Right atrium auricular region (tissue), 2 donors: ENCODE measurements around the gene MTREX. TPM values are rescaled to one million over a fixed set of nuclear protein-coding genes. Genes with fewer than 3 reads are reported as not detected.

Experiments
- DNase-seq: peaks from one replicate; pipeline ENCODE4 v3.0.0-alpha.2; 2019; ENCODE audit warnings: low spot score
- H3K27ac ChIP-seq, 2 donors: fragments of 200-600 bp; sonication (generic); 1 replicate in 1 of 2; 2 replicates in 1 of 2; pipeline ENCODE4 v1.5.1; 2016 to 2019
- H3K27me3 ChIP-seq, 2 donors: fragments of 200-600 bp; sonication (generic); one replicate each; pipeline versions ENCODE4 v1.5.1 to v1.6.0; 2017 to 2019
- H3K36me3 ChIP-seq: fragments of 200-600 bp; sonication (generic); one replicate; pipeline ENCODE4 v1.5.1; 2016
- H3K4me1 ChIP-seq, 2 donors: fragments of 200-600 bp; sonication (generic); one replicate each; pipeline versions ENCODE4 v1.5.1 to v1.6.0; 2017 to 2019
- H3K4me3 ChIP-seq, 2 donors: fragments of 200-600 bp; sonication (generic); 1 replicate in 1 of 2; 2 replicates in 1 of 2; pipeline ENCODE4 v1.5.1; 2017 to 2019; ENCODE audit warnings: mild to moderate bottlenecking in 1 of 2, moderate library complexity in 1 of 2
- H3K9me3 ChIP-seq, 2 donors: fragments of 200-600 bp; sonication (generic); one replicate each; pipeline ENCODE4 v1.5.1; 2019
- total RNA-seq, 2 donors: library from RNA; depleted of rRNA; stranded (reverse); fragments of >200 nt; gene quantifications; one replicate each; pipeline ENCODE4 v1.1.0, GENCODE V29; 2016
- TF ChIP-seq, protein P1 (sequence below), 2 donors: fragments of 200-600 bp; sonication (generic); IDR thresholded peaks; one replicate each; pipeline ENCODE4 v1.5.1; 2019; ENCODE audit warnings: antibody characterized with exemption in 2 of 2

The MTREX gene
- total RNA-seq, result 10 to 100 TPM; 56.7 to 86.0 TPM

DNA sequence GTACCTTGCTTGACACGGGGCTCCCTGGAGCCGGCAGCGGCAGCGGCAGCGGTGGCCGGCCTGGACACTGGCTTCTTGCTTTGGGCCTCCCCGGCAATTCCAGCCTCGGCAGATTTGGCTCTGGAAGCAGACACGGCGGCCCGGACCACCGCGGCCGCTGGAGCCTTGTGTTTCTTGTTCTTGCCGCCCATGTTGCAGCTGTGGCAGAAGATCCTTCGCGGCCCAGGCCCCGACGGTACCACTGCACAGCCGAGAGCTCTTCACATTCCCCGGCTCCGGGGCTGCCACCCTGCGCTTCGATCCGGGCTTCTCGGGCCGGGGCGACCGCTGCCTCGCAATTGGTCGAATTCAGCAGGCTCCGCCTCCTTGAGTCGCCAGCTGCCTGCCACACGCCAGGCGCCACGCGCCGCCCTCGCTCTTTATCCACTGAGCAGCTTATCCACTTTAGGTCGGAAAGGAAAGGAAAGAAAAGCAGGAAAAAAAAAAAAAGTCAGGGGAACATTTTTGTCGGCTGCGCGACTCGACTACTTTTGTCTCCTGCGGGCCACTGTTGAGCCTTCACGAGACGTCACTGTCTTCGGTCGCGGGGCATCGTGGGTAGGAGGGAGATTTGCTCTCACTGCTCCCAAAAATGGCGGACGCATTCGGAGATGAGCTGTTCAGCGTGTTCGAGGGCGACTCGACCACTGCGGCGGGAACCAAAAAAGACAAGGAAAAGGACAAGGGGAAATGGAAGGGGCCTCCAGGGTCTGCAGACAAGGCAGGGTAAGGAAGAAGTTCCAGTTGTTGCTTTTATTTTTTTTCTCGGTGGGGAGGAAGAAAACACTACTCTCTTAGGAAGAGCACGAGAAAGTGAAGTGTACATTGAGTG is at the start of gene MTREX, which contains the start of gene DHX29:
Gene MTREX (plus strand): TSS at position 607 of the 871 bp plus-strand sequence. CDS start 25 bp downstream, at position 632.
Gene DHX29 (minus strand): TSS at position 312 of the 871 bp plus-strand sequence. CDS start 121 bp downstream, at position 191.
- peaks cover 0 to 57% of the 10 kb centered on the region in 2 donors for H3K4me1 ChIP-seq
- H3K27me3 ChIP-seq, result no peaks in the 10 kb centered on the region
- TF ChIP-seq, protein P1, sequence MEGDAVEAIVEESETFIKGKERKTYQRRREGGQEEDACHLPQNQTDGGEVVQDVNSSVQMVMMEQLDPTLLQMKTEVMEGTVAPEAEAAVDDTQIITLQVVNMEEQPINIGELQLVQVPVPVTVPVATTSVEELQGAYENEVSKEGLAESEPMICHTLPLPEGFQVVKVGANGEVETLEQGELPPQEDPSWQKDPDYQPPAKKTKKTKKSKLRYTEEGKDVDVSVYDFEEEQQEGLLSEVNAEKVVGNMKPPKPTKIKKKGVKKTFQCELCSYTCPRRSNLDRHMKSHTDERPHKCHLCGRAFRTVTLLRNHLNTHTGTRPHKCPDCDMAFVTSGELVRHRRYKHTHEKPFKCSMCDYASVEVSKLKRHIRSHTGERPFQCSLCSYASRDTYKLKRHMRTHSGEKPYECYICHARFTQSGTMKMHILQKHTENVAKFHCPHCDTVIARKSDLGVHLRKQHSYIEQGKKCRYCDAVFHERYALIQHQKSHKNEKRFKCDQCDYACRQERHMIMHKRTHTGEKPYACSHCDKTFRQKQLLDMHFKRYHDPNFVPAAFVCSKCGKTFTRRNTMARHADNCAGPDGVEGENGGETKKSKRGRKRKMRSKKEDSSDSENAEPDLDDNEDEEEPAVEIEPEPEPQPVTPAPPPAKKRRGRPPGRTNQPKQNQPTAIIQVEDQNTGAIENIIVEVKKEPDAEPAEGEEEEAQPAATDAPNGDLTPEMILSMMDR (IDR thresholded peaks at IDR 0.05), result no peak

DNA sequence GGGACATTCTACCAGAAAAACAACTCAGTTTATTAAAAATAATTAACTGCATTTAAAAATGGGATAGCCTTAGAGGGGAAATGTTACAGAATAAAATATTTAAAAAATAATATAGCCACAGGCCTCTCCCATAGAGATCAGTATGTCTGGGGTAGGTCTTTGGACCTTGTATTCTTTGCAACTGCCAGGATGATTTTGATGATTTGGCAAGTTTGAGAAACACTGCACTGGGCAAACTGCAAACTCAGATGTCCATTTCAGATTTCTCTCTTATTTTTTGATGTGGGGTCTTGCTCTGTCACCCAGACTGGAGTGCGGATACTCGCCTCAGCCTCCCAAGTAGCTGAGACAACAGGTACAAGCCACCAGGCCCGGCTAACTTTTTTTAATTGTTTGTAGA is 49.5 kb upstream of the MTREX start:
- Histone ChIP-seq H3K27ac (no peak overlapping the region), H3K36me3 (peaks cover 67% of the 10 kb centered on the region), H3K9me3 (no peaks in the 10 kb centered on the region), H3K4me1 (no peaks in the 10 kb centered on the region), H3K27me3 (no peaks in the 10 kb centered on the region), H3K4me3 (no peak overlapping the region)
- DNase-seq, result no peak
- TF ChIP-seq, protein P1 (IDR thresholded peaks at IDR 0.05), result no peak

More for the DNA sequence above, at the start of gene MTREX, which contains the start of gene DHX29:
- peak within 1 kb of the TSS; percentile 86 to 92 for H3K4me3 ChIP-seq
- peak; percentile 93 for DNase-seq
- no peaks in the 10 kb centered on the region for H3K36me3 ChIP-seq
- no peaks in the 10 kb centered on the region for H3K9me3 ChIP-seq
- H3K27ac ChIP-seq, result peak within 1 kb of the TSS; percentile 93 to 98

DNA sequence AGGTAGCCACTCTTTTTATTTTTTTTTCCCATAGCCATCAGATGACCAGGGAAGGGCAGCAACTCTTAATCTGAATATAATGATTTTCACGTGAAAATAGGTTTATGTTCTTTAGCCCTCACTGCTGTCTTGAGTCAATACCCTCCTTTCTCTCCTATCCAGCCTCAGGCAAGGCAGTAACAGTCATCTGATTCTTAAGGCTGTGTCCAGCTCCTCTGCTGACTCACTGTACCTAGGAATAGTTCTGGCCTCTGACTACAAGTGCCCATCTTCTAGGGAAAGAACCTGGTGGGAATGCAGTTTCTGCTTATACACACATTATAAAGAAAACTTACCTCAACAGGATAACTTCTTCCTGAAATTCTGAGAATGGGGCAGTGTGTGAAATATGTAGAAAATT is 31.0 kb upstream of the MTREX start:
- H3K36me3 ChIP-seq, result peaks cover 93% of the 10 kb centered on the region
- no peaks in the 10 kb centered on the region for H3K4me1 ChIP-seq
- no peak overlapping the region for H3K27ac ChIP-seq
- H3K27me3 ChIP-seq, result no peaks in the 10 kb centered on the region
- H3K4me3 ChIP-seq, result no peak overlapping the region
- no peaks in the 10 kb centered on the region for H3K9me3 ChIP-seq
- TF ChIP-seq, protein P1 (IDR thresholded peaks at IDR 0.05), result no peak
- no peak for DNase-seq

DNA sequence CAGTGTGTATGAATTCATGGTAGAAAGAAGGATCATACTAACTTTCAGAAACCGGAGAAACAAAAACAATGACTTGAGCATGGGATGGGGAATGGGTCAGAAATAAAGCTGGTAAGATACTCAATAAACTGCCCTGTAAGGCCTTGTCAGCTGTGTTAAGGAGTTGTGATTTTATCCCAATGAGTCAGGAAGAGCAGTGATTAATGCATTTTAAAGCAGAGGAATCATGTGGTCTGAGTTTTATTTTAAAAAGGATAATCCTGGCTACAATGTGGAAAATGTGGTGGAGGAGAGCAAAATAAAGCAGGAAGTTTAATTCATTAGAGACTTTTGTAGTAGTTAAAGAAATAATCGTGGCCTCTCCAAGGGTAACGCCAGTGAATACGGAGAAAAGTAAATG is 29.0 kb upstream of the MTREX start:
- TF ChIP-seq, protein P1 (IDR thresholded peaks at IDR 0.05), result no peak
- Histone ChIP-seq H3K4me3 (no peak overlapping the region), H3K9me3 (no peaks in the 10 kb centered on the region), H3K27ac (no peak overlapping the region), H3K27me3 (no peaks in the 10 kb centered on the region), H3K4me1 (no peaks in the 10 kb centered on the region), H3K36me3 (peaks cover 89% of the 10 kb centered on the region)
- DNase-seq, result no peak

DNA sequence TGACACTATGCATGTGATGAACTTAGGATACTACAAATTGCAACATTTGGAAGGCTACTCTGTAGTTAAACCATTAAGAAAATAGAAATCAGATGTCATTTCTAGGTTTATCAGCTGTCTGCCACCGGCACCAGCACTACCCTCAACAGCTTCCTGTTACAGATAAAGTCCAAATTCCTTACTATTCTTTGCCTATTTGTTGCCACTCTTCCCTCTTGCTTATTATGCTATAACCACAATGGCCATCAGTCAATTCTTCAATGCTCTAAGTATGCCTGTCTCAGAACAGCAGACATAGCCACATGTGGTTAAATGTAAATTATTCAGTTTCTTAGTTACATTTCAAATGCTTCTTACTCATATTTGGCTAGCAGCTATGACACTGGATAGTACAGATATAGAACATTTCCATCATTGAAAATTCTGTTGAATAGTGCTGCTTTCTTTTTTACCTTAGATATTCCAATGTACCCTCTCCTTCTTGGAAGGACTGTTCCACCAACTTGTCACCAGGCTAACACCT is 21.3 kb upstream of the MTREX start:
- Histone ChIP-seq H3K9me3 (no peaks in the 10 kb centered on the region), H3K27ac (no peak overlapping the region), H3K27me3 (no peaks in the 10 kb centered on the region), H3K36me3 (peaks cover 62% of the 10 kb centered on the region), H3K4me1 (no peaks in the 10 kb centered on the region), H3K4me3 (no peak overlapping the region)
- TF ChIP-seq, protein P1 (IDR thresholded peaks at IDR 0.05), result no peak
- DNase-seq, result no peak
